HG02981 (cell line): ENCODE results near the gene MROH2A.

Source experiments
- ATAC-seq: cut with Tn5 transposase; IDR thresholded peaks from one replicate; pipeline ENCODE4 v1.9.1; 2021; ENCODE audit warnings: mild to moderate bottlenecking, moderate library complexity; ENCODE audit not compliant: unreplicated experiment

The MROH2A gene

GRCh38 chr2:233764761-233765160, 13.4 kb upstream of the MROH2A start:
- no peak for ATAC-seq

- ATAC-seq, result no peak
Measured at GRCh38 chr2:233766416-233766815, 11.7 kb upstream of the MROH2A start.

GRCh38 chr2:233768076-233768475, 10.1 kb upstream of the MROH2A start:
- ATAC-seq, result no peak

- no peak for ATAC-seq
Measured at GRCh38 chr2:233769260-233769659, 8.9 kb upstream of the MROH2A start.

GRCh38 chr2:233772153-233772552, 6.0 kb upstream of the MROH2A start:
- ATAC-seq, result no peak

- no peak for ATAC-seq
Measured at GRCh38 chr2:233772583-233772982, 5.5 kb upstream of the MROH2A start.

- no peak for ATAC-seq
Measured at GRCh38 chr2:233773854-233774253, 4.3 kb upstream of the MROH2A start.

GRCh38 chr2:233775414-233775813, 2.7 kb upstream of the MROH2A start:
- no peak for ATAC-seq

GRCh38 chr2:233779722-233780121, 1.6 kb downstream of the MROH2A start:
- ATAC-seq, result no peak

GRCh38 chr2:233780771-233781170, 2.6 kb downstream of the MROH2A start:
- no peak for ATAC-seq

- no peak for ATAC-seq
Measured at GRCh38 chr2:233789554-233789953, 11.4 kb downstream of the MROH2A start.

- ATAC-seq, result no peak
Measured at GRCh38 chr2:233791151-233791882, 13.2 kb downstream of the MROH2A start.

- no peak for ATAC-seq
Measured at GRCh38 chr2:233791883-233792329, 13.8 kb downstream of the MROH2A start.

GRCh38 chr2:233792720-233793119, 14.6 kb downstream of the MROH2A start:
- ATAC-seq, result no peak

GRCh38 chr2:233793465-233794127, 15.5 kb downstream of the MROH2A start:
- no peak for ATAC-seq

GRCh38 chr2:233794128-233794658, 16.1 kb downstream of the MROH2A start:
- ATAC-seq, result no peak

GRCh38 chr2:233795735-233796171, 17.6 kb downstream of the MROH2A start:
- ATAC-seq, result no peak

GRCh38 chr2:233796254-233796653, 18.1 kb downstream of the MROH2A start:
- ATAC-seq, result no peak

- ATAC-seq, result no peak
Measured at GRCh38 chr2:233798335-233799086, 20.4 kb downstream of the MROH2A start.

- no peak for ATAC-seq
Measured at GRCh38 chr2:233799087-233799665, 21.0 kb downstream of the MROH2A start.

- ATAC-seq, result no peak
Measured at GRCh38 chr2:233799716-233800115, 21.6 kb downstream of the MROH2A start.
